K562 (cell line): Measurements from ENCODE around the gene POLRMT. TPM values are rescaled to one million over a fixed set of nuclear protein-coding genes. Genes with fewer than 3 reads are reported as not detected.

Experiments used
- CEBPG ChIP-seq, 3 experiments: fragments of 200-800 bp in 1 of 3; sonication (Bioruptor generic) in 1 of 3; sonication (generic) in 1 of 3; formaldehyde crosslinking in 1 of 3; IDR thresholded peaks in 2 of 3; conservative IDR thresholded peaks in 1 of 3; 2 replicates each; pipeline versions ENCODE4 v1.6.1 to v1.8.0; 2016 to 2022; ENCODE audit warnings: missing compliant biosample characterization in 2 of 3, missing genetic modification characterization in 2 of 3, mild to moderate bottlenecking in 1 of 3, missing genetic modification reagents in 1 of 3
- CREBBP ChIP-seq: IDR thresholded peaks from one replicate; pipeline ENCODE4 v1.6.1; 2012; ENCODE audit warnings: low read depth, mild to moderate bottlenecking, control low read depth, inconsistent platforms, low read length
- HDAC3 ChIP-seq: fragments of 450-650 bp; IDR thresholded peaks from 2 replicates; pipeline ENCODE4 v1.6.1; 2018; ENCODE audit warnings: borderline replicate concordance, mild to moderate bottlenecking, moderate library complexity; ENCODE audit not compliant: partially characterized antibody
- MCM2 ChIP-seq: fragments of 450-650 bp; IDR thresholded peaks from 2 replicates; pipeline ENCODE4 v1.6.1; 2017; ENCODE audit warnings: low read depth, mild to moderate bottlenecking
- MEIS2 ChIP-seq: fragments of 450-650 bp; IDR thresholded peaks from 2 replicates; pipeline ENCODE4 v1.6.1; 2014; ENCODE audit warnings: mild to moderate bottlenecking; ENCODE audit not compliant: partially characterized antibody
- POLR2B ChIP-seq: fragments of 450-650 bp; IDR thresholded peaks from 2 replicates; pipeline ENCODE4 v1.6.1; 2018; ENCODE audit warnings: low read depth; ENCODE audit not compliant: partially characterized antibody
- RBM34 ChIP-seq: fragments of 200-400 bp; formaldehyde crosslinking; IDR thresholded peaks from 2 replicates; pipeline ENCODE4 v1.6.1; 2018; ENCODE audit warnings: low read length, borderline replicate concordance; ENCODE audit not compliant: insufficient read depth
- SAP30 ChIP-seq: fragments of 200-600 bp; sonication (generic); IDR thresholded peaks from 2 replicates; pipeline ENCODE4 v1.6.1; 2012; ENCODE audit warnings: borderline replicate concordance, low read depth, mild to moderate bottlenecking, moderate library complexity, low read length, control low read depth, inconsistent platforms; ENCODE audit not compliant: insufficient read depth, poor library complexity, severe bottlenecking
- SMARCC2 ChIP-seq: fragments of 450-650 bp; IDR thresholded peaks from 2 replicates; pipeline ENCODE4 v1.6.1; 2017; ENCODE audit warnings: antibody characterized with exemption, moderate library complexity, mild to moderate bottlenecking, low read depth
- TAF7 ChIP-seq: fragments of 450-650 bp; IDR thresholded peaks from 2 replicates; pipeline ENCODE4 v1.6.1; 2016; ENCODE audit warnings: missing genetic modification characterization, missing compliant biosample characterization
- TEAD1 ChIP-seq, 2 experiments: fragments of 450-650 bp in 1 of 2; sonication (generic) in 1 of 2; formaldehyde crosslinking; IDR thresholded peaks; 2 replicates each; pipeline versions ENCODE4 v1.4.0 to v1.8.0; 2020 to 2022; ENCODE audit warnings: mild to moderate bottlenecking in 2 of 2, missing genetic modification reagents in 1 of 2
- ZNF133 ChIP-seq: fragments of 250-450 bp; sonication (Bioruptor Pico); IDR thresholded peaks from 2 replicates; pipeline ENCODE4 v1.4.0; 2020; ENCODE audit warnings: mild to moderate bottlenecking
- polyA plus RNA-seq, 8 experiments: library from polyadenylated mRNA; depleted of rRNA in 4 of 8; stranded (reverse) in 5 of 8; unstranded in 3 of 8; fragments of >200 nt; fragmentation: Nextera tagmentation in 2 of 8; fragmentation: Illumina TruSeq in 1 of 8; extraction: Ambion mirVana in 2 of 8; extraction: Trizol in 1 of 8; gene quantifications; 2 replicates each; pipeline versions ENCODE4 v1.2.1 to v1.2.3, GENCODE V29; 2011 to 2014; ENCODE audit warnings: inconsistent platforms in 1 of 8, missing spikeins in 1 of 8
- total RNA-seq, 7 experiments: library from RNA; depleted of rRNA in 6 of 7; stranded (reverse); fragments of >200 nt in 6 of 7; fragmentation: Illumina TruSeq in 2 of 7; extraction: Trizol in 2 of 7; gene quantifications; 2 replicates each; pipeline versions ENCODE4 v1.2.1 to v1.2.3, GENCODE V29; 2011 to 2021; ENCODE audit warnings: low replicate concordance in 1 of 7
- TF ChIP-seq, protein P1 (sequence below), 2 experiments: fragments of 450-650 bp; formaldehyde crosslinking in 1 of 2; IDR thresholded peaks; 2 replicates each; pipeline versions ENCODE4 v1.4.0 to v1.6.1; 2014 to 2020; ENCODE audit warnings: mild to moderate bottlenecking in 2 of 2, borderline replicate concordance in 1 of 2, low read depth in 1 of 2
- TF ChIP-seq, protein P2 (sequence below): fragments of 450-650 bp; IDR thresholded peaks from one replicate; pipeline ENCODE4 v1.6.1; 2018; ENCODE audit warnings: mild to moderate bottlenecking, moderate library complexity; ENCODE audit not compliant: partially characterized antibody
- TF ChIP-seq, protein P3 (sequence below): fragments of 250-450 bp; sonication (Bioruptor Pico); IDR thresholded peaks from 2 replicates; pipeline ENCODE4 v1.5.0; 2021

POLRMT gene
- total and polyA plus RNA-seq, 9 of the 15 experiments (the other 6 are each of a cell fraction or from before 2014, with no cell fraction given): 30.3 to 144 (median 68.0) TPM

DNA sequence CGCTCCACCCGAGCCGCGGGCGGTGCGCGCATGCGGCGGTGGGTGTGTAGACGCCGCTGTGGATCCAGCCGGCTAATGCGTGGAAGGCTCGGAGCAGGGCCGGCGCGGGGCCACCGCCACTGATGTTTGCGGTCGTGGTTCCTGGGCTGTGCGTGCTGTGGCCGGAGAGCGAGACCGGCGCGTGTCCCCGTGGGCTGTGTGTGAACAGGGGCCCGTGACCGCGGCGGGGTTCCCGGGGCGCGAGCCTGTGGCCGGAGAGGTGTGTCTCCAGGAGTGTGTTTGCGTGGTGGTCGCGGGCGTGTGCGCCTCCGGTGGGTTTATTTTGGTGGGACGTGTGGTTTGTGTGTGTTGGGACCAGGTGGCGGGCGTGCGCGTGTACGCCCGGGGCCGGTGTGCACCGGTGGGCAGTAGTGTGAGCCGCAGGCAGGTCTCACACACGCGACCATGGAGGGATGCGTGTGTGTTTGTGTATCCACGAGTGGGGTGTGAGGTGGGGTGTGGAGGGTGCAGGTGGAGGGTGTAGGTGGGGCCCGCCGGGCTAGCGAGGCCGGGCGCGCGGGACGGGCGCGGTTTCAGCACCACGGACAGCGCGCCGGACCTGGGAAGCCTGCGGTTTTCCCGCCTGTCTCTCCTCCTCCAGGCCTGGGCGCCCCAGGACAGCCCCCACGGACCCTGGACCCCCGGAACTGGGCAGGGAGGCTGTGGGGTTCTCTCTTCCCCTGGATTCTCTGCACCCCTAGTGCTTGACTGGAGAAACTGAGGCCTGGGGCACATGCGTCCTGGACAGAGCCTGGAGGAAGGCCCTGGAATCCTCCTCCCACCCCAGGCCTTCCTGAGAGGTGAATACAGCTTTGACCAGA is 42.0 kb downstream of the POLRMT start (continued):
- TF ChIP-seq TAF7 (tag): no peak
- no peak for TF ChIP-seq CREBBP
- TF ChIP-seq RBM34: no peak
- TF ChIP-seq, protein P1, sequence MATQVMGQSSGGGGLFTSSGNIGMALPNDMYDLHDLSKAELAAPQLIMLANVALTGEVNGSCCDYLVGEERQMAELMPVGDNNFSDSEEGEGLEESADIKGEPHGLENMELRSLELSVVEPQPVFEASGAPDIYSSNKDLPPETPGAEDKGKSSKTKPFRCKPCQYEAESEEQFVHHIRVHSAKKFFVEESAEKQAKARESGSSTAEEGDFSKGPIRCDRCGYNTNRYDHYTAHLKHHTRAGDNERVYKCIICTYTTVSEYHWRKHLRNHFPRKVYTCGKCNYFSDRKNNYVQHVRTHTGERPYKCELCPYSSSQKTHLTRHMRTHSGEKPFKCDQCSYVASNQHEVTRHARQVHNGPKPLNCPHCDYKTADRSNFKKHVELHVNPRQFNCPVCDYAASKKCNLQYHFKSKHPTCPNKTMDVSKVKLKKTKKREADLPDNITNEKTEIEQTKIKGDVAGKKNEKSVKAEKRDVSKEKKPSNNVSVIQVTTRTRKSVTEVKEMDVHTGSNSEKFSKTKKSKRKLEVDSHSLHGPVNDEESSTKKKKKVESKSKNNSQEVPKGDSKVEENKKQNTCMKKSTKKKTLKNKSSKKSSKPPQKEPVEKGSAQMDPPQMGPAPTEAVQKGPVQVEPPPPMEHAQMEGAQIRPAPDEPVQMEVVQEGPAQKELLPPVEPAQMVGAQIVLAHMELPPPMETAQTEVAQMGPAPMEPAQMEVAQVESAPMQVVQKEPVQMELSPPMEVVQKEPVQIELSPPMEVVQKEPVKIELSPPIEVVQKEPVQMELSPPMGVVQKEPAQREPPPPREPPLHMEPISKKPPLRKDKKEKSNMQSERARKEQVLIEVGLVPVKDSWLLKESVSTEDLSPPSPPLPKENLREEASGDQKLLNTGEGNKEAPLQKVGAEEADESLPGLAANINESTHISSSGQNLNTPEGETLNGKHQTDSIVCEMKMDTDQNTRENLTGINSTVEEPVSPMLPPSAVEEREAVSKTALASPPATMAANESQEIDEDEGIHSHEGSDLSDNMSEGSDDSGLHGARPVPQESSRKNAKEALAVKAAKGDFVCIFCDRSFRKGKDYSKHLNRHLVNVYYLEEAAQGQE (IDR thresholded peaks at IDR 0.05; ENCODE audit: borderline replicate concordance): peak; percentile 99
- TF ChIP-seq, protein P1 (CRISPR knock-in tag; IDR thresholded peaks at IDR 0.05; ENCODE audit: low read depth): peak; percentile 99
- peak; percentile 60 for TF ChIP-seq SAP30
- no peak for TF ChIP-seq HDAC3
- no peak for TF ChIP-seq ZNF133 (CRISPR knock-in tag)
- TF ChIP-seq, protein P2, sequence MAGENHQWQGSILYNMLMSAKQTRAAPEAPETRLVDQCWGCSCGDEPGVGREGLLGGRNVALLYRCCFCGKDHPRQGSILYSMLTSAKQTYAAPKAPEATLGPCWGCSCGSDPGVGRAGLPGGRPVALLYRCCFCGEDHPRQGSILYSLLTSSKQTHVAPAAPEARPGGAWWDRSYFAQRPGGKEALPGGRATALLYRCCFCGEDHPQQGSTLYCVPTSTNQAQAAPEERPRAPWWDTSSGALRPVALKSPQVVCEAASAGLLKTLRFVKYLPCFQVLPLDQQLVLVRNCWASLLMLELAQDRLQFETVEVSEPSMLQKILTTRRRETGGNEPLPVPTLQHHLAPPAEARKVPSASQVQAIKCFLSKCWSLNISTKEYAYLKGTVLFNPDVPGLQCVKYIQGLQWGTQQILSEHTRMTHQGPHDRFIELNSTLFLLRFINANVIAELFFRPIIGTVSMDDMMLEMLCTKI: no peak
- TF ChIP-seq, protein P3, sequence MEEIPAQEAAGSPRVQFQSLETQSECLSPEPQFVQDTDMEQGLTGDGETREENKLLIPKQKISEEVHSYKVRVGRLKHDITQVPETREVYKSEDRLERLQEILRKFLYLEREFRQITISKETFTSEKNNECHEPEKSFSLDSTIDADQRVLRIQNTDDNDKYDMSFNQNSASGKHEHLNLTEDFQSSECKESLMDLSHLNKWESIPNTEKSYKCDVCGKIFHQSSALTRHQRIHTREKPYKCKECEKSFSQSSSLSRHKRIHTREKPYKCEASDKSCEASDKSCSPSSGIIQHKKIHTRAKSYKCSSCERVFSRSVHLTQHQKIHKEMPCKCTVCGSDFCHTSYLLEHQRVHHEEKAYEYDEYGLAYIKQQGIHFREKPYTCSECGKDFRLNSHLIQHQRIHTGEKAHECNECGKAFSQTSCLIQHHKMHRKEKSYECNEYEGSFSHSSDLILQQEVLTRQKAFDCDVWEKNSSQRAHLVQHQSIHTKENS (CRISPR knock-in tag): no peak
- TF ChIP-seq CEBPG (CRISPR knock-in tag; IDR thresholded peaks at IDR 0.05): no peak
- no peak for TF ChIP-seq CEBPG (tag; conservative IDR thresholded peaks at IDR 0.05 in 1 of 2, IDR thresholded peaks at IDR 0.05 in 1 of 2)
- TF ChIP-seq MEIS2: no peak
- no peak for TF ChIP-seq POLR2B
- no peak for TF ChIP-seq TEAD1 (CRISPR knock-in tag; IDR thresholded peaks at IDR 0.05)
- TF ChIP-seq MCM2: no peak
- TF ChIP-seq SMARCC2: no peak
